Smooth muscle cell of the pulmonary artery (primary cell): ENCODE data around the gene G6PC3. TPM values are rescaled to one million over a fixed set of nuclear protein-coding genes. Genes with fewer than 3 reads are reported as not detected.

Source experiments
- total RNA-seq: library from RNA; depleted of rRNA; stranded (reverse); fragments of >200 nt; gene quantifications from 2 replicates; pipeline ENCODE4 v1.2.3, GENCODE V29; 2014

The G6PC3 gene, protein sequence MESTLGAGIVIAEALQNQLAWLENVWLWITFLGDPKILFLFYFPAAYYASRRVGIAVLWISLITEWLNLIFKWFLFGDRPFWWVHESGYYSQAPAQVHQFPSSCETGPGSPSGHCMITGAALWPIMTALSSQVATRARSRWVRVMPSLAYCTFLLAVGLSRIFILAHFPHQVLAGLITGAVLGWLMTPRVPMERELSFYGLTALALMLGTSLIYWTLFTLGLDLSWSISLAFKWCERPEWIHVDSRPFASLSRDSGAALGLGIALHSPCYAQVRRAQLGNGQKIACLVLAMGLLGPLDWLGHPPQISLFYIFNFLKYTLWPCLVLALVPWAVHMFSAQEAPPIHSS
- 29.9 and 33.6 TPM in 2 replicates for total RNA-seq

DNA sequence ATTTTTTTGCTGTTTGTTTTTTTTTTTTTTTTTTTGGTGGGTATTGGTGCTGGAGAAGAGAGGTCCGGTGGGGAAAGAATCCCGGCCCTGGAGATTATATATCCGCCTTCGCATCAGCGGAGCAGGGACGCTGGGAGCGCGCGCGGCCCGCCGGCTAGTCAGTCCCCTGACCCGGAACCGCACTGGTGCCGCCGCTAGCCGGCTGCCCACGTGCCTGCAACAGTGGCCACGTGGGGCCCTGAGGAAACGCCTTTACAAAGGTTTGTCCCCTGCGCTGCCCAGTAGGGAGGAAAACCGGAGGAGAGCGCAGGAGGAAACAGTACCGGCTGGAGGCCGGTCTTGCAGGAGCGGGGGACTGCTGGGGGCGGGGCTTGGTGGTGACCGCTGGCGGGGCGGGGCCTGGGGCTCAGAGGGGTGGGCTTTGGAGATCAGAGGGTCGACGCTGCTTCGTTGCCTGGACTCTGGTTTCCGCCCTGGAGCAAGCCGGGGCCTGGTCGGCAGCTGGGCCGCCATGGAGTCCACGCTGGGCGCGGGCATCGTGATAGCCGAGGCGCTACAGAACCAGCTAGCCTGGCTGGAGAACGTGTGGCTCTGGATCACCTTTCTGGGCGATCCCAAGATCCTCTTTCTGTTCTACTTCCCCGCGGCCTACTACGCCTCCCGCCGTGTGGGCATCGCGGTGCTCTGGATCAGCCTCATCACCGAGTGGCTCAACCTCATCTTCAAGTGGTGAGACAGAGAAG lies at the start of gene G6PC3:
G6PC3 (plus strand) TSS at position 281 of the 743 bp plus-strand sequence; CDS start at position 512, 231 bp downstream.

DNA sequence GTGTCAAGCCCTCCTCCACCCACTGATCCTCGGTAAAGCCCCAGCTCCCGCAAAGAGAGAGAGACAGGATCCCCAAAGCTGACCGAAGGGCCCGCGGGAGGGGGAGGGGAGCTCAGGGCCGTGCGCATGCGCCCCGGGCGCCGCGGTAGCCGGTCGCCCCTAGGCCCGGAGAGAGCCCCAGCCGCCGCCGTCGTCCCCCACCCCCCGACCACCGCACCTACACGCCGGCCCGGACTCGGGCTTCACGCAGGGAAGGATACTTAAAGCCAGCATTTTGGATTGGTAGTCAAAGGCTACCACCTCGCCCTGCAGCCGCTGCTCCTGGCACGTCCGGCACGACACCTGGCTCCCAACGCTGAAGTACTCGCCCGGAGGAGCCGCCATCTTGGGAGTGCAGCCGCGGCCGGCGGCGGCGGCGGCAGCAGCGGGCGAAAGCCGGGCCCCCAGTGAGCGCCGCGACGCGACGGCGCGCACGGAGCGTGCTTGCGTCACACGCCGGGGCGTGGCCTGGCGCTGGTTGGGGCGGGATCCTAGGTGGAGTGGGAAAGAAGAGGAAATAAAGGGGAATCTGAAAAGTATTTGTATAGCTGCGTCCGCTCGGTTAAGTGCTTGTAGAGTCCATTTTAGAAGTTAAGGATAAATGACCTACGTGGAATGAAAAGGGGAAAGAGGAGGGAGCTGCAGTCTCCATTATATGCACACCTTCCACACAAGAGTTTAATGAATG lies 4.2 kb upstream of the G6PC3 start, which contains the start of gene LSM12:
LSM12 (minus strand) TSS at position 468 of the 727 bp plus-strand sequence; CDS start at position 384, 84 bp downstream.

DNA sequence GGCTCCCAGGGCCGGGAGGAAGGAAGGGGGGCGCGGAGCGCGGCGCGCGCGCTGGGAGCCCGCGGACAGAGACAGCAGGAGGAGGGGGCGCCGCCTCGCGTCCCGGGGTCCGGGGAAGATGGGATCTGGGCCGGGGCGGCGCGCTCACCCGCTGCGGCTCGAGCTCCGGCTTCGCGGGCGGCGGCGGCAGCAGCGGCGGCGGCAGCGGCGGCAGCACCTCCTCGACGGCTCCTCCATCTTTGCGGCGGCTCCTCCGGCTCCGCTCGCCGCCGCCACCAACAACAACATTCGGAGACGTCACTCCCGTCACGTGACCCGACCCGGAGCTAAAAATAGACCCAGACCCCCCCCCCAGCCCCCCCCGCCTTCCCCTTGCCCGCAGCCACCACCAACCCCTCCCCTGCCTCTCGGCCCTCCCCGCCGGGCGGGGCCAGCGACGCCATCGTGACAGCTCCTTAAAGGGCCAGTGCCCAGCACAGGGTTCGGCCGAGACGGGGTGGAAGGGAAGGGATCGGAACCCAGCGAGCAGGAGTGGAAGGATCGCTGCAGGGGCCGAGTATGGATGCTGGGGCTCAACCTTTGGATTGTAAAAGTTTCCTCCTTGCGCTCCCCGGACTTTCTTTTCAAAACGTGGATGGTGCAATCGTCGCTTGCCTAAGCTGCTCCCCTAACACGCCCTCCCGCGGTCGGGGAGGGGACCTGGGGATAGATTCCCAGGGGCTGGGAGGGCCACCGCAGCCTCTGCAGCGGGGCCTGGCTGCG lies 53.0 kb downstream of the G6PC3 start, which contains the start of gene HDAC5:
HDAC5 (minus strand) TSS at position 286 of the 762 bp plus-strand sequence. CDS start 6,126 bp downstream, outside the sequence.

Other genes starting within 250 kb of the G6PC3 start
- gene MPP3, start 237.6 kb upstream of the G6PC3 start, total RNA-seq = 9.2 and 18.6 TPM in 2 replicates
- not detected in 2 replicates for gene CD300LG, start 223.6 kb upstream of the G6PC3 start, total RNA-seq
- gene MPP2, start 163.2 kb upstream of the G6PC3 start, total RNA-seq = 5.1 and 10.7 TPM in 2 replicates
- gene PPY, start 128.3 kb upstream of the G6PC3 start, total RNA-seq = not detected in 2 replicates
- gene PYY, start 116.8 kb upstream of the G6PC3 start, total RNA-seq = not detected in 2 replicates
- gene NAGS, start 66.1 kb upstream of the G6PC3 start, total RNA-seq = 1.0 and 2.7 TPM in 2 replicates
- gene TMEM101, start 55.8 kb upstream of the G6PC3 start, total RNA-seq = 63.0 and 66.7 TPM in 2 replicates
- 21.3 and 23.3 TPM in 2 replicates for gene LSM12, start 4.1 kb upstream of the G6PC3 start, total RNA-seq
- 59.1 and 95.5 TPM in 2 replicates for gene HDAC5, start 52.9 kb downstream of the G6PC3 start, total RNA-seq
- 0.85 and 0.99 TPM in 2 replicates for gene HROB, start 71.2 kb downstream of the G6PC3 start, total RNA-seq
- 0.33 and 0.40 TPM in 2 replicates for gene ASB16, start 100.0 kb downstream of the G6PC3 start, total RNA-seq
- 35.6 and 38.0 TPM in 2 replicates for gene TMUB2, start 116.2 kb downstream of the G6PC3 start, total RNA-seq
- 49.3 and 50.2 TPM in 2 replicates for gene ATXN7L3, start 129.1 kb downstream of the G6PC3 start, total RNA-seq
- gene UBTF, start 148.9 kb downstream of the G6PC3 start, total RNA-seq = 37.5 and 41.2 TPM in 2 replicates
- not detected in 2 replicates for gene SLC4A1, start 197.4 kb downstream of the G6PC3 start, total RNA-seq
- 0.13 and 0.20 TPM in 2 replicates for gene RUNDC3A, start 237.9 kb downstream of the G6PC3 start, total RNA-seq